Fibroblast of mammary gland (primary cell): Measurements from ENCODE around the gene SC5D.

ENCODE experiments used
- DNase-seq: peaks from one replicate; pipeline ENCODE4 v3.0.0-alpha.2; 2010; ENCODE audit warnings: low read depth
- H3K4me3 ChIP-seq: 2 replicates; pipeline ENCODE4 v1.5.1; 2011; ENCODE audit warnings: low read depth, mild to moderate bottlenecking, low read length, moderate library complexity; ENCODE audit not compliant: control insufficient read depth
- CTCF ChIP-seq: conservative IDR thresholded peaks from 2 replicates; pipeline ENCODE4 v1.5.1; 2011; ENCODE audit warnings: low read depth, low read length, inconsistent platforms; ENCODE audit not compliant: control insufficient read depth, insufficient read depth

The SC5D gene

GRCh38 chr11:121291319-121291718 is 1.3 kb upstream of the SC5D start:
- TF ChIP-seq CTCF: no peak
- no peak for DNase-seq
- H3K4me3 ChIP-seq: no peak overlapping the region

- TF ChIP-seq CTCF: no peak
- peak overlapping the region; percentile 84 for H3K4me3 ChIP-seq
- no peak for DNase-seq
These were observed 576 bp upstream of the SC5D start for GRCh38 chr11:121291896-121292494.

- no peak for TF ChIP-seq CTCF
- peak; percentile 30 for DNase-seq
- peak overlapping the region; percentile 84 for H3K4me3 ChIP-seq
These were observed 670 bp downstream of the SC5D start for GRCh38 chr11:121293288-121293594.

GRCh38 chr11:121295246-121296029 is 2.9 kb downstream of the SC5D start:
- peak; percentile 6 for DNase-seq
- no peak overlapping the region for H3K4me3 ChIP-seq
- TF ChIP-seq CTCF: no peak

GRCh38 chr11:121297872-121298271 is 5.3 kb downstream of the SC5D start:
- no peak overlapping the region for H3K4me3 ChIP-seq
- no peak for DNase-seq
- TF ChIP-seq CTCF: no peak

GRCh38 chr11:121298774-121299173 is 6.2 kb downstream of the SC5D start:
- H3K4me3 ChIP-seq: no peak overlapping the region
- DNase-seq: peak; percentile 12
- TF ChIP-seq CTCF: no peak
